ENCODE data around the gene DPH7.

DNA sequence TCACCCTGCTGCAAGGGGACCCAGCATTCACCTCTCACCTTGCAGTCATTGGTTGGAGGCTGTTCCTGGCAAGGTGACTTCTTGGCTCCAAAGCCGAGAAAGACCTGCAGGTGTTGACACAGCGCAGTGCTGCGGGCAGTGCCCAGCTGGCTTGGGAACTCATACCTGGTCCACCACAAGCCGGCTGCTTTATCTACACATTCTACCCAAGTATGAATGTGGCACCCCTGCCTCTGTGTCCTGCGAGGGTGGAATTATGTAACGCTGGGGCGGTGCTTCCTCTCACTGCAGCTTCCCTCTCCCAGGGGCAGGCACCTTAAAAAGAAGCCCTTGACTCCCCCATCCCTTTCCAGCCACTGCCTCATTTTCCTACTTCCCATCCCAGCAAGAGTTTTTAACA is 14.0 kb upstream of the DPH7 start:
- TF ChIP-seq CTCF (IDR thresholded peaks at IDR 0.05), result no peak
- no peak for TF ChIP-seq POLR2A (IDR thresholded peaks at IDR 0.05)
- no peak for TF ChIP-seq POLR2AphosphoS5 (IDR thresholded peaks at IDR 0.05)
